ENCODE results near the gene ADM5. TPM values are rescaled to one million over a fixed set of nuclear protein-coding genes. Genes with fewer than 3 reads are reported as not detected.

ADM5 gene
- total and polyA plus RNA-seq, 7 donors = 0.38 to 1.5 (median 0.58) TPM

GRCh38 chr19:49712397-49712859 lies 23.0 kb downstream of the ADM5 start:
- Histone ChIP-seq H3K4me1 (no peaks in the 10 kb centered on the region), H3K27me3 (ENCODE audit: insufficient read depth in 3 of 3, low read length in 2 of 3) (peaks cover 0 to 3% (median 0%) of the 10 kb centered on the region in 3 donors), H3K36me3 (ENCODE audit: insufficient read depth in 1 of 2, low read depth in 1 of 2) (no peaks in the 10 kb centered on the region), H3K4me3 (no peak overlapping the region), H3K27ac (no peak overlapping the region), H3K9me3 (no peaks in the 10 kb centered on the region)
- no peak for TF ChIP-seq CTCF (IDR thresholded peaks at IDR 0.05)
- 34 to 46% (median 37%) methylated on average over 19 to 20 of the region's 20 CpGs for WGBS, 3 donors
- peak in 2 of 4 donors; percentile 39 to 50 for ATAC-seq
- DNase-seq = peak in 1 of 2 donors; percentile 66
- intact Hi-C loops (cut with DNase I) = loop anchor here in 1 of 2 donors (10.0 kb wide), 1 partner anchor 92 kb away; no protein-coding TSS in a partner anchor

- DNase-seq (no peak), ATAC-seq (no peak)
- Histone ChIP-seq H3K9me3 (no peaks in the 10 kb centered on the region), H3K36me3 (ENCODE audit: insufficient read depth in 1 of 2, low read depth in 1 of 2) (no peaks in the 10 kb centered on the region), H3K4me3 (no peak overlapping the region), H3K27ac (no peak overlapping the region), H3K4me1 (no peaks in the 10 kb centered on the region), H3K27me3 (ENCODE audit: insufficient read depth in 3 of 3, low read length in 2 of 3) (peaks cover 0 to 3% (median 0%) of the 10 kb centered on the region in 3 donors)
- intact Hi-C loops (cut with DNase I) = loop anchor here in 1 of 2 donors (10.0 kb wide), 1 partner anchor 91 kb away; no protein-coding TSS in a partner anchor
- TF ChIP-seq CTCF (IDR thresholded peaks at IDR 0.05) = no peak
- WGBS, 3 donors = 39 to 57% (median 53%) methylated on average over 7 to 8 of the region's 8 CpGs
Observed at GRCh38 chr19:49713236-49713845, 23.9 kb downstream of the ADM5 start.

GRCh38 chr19:49716154-49716553 lies 26.8 kb downstream of the ADM5 start:
- Histone ChIP-seq H3K4me3 (no peak overlapping the region), H3K27ac (no peak overlapping the region), H3K4me1 (no peaks in the 10 kb centered on the region), H3K36me3 (ENCODE audit: insufficient read depth in 1 of 2, low read depth in 1 of 2) (no peaks in the 10 kb centered on the region), H3K9me3 (no peaks in the 10 kb centered on the region), H3K27me3 (ENCODE audit: insufficient read depth in 3 of 3, low read length in 2 of 3) (no peaks in the 10 kb centered on the region)
- no peak for TF ChIP-seq CTCF (IDR thresholded peaks at IDR 0.05)
- 73 to 78% (median 77%) methylated on average over 3 of the region's 3 CpGs for WGBS, 3 donors
- DNase-seq = no peak
- no peak for ATAC-seq
- intact Hi-C loops (cut with DNase I) = loop anchor here in 1 of 2 donors (10.0 kb wide), 1 partner anchor 89 kb away; no protein-coding TSS in a partner anchor

- peak overlapping the region; percentile 66 for H3K4me3 ChIP-seq
- WGBS, 3 donors = 91 to 94% (median 92%) methylated on average over 8 of the region's 8 CpGs
- H3K9me3 ChIP-seq = no peaks in the 10 kb centered on the region
- no peak for TF ChIP-seq CTCF (IDR thresholded peaks at IDR 0.05)
- no peak overlapping the region for H3K27ac ChIP-seq
- no peaks in the 10 kb centered on the region for H3K27me3 ChIP-seq (ENCODE audit: insufficient read depth in 3 of 3, low read length in 2 of 3)
- DNase-seq (no peak), ATAC-seq (no peak)
- no peaks in the 10 kb centered on the region for H3K4me1 ChIP-seq
- no peaks in the 10 kb centered on the region for H3K36me3 ChIP-seq (ENCODE audit: insufficient read depth in 1 of 2, low read depth in 1 of 2)
- intact Hi-C loops (cut with DNase I) = loop anchor here in 1 of 2 donors (10.0 kb wide), 1 partner anchor 86 kb away; no protein-coding TSS in a partner anchor
Observed at GRCh38 chr19:49718511-49718910, 29.1 kb downstream of the ADM5 start.

Measured in psoas muscle (tissue), 8 donors.